Effector memory CD4-positive, alpha-beta T cell (primary cell): ENCODE results near the gene UHRF2.
"Not testable (repeated sequence)": the region's sequence is repeated elsewhere in the genome, so short reads cannot be mapped to it uniquely, and the experiment has no call there.

Source experiments
- DNase-seq, 3 donors: peaks; one replicate each; pipeline ENCODE4 v3.0.0-alpha.2; 2020
- H3K27ac ChIP-seq: 2 replicates; pipeline ENCODE4 v1.7.0; 2013; ENCODE audit warnings: mild to moderate bottlenecking, low read length, moderate library complexity; ENCODE audit not compliant: insufficient read depth, poor library complexity, severe bottlenecking
- H3K27me3 ChIP-seq: replicated peaks from 2 replicates; pipeline ENCODE4 v1.7.0; 2013; ENCODE audit warnings: mild to moderate bottlenecking, low read length; ENCODE audit not compliant: insufficient read depth, control insufficient read depth, poor library complexity, severe bottlenecking
- H3K36me3 ChIP-seq: 2 replicates; pipeline ENCODE4 v1.7.0; 2013; ENCODE audit warnings: mild to moderate bottlenecking, low read length, moderate library complexity; ENCODE audit not compliant: control insufficient read depth, insufficient read depth
- H3K4me1 ChIP-seq: 2 replicates; pipeline ENCODE4 v1.7.0; 2013; ENCODE audit warnings: low read length, mild to moderate bottlenecking; ENCODE audit not compliant: control insufficient read depth, insufficient read depth, poor library complexity, severe bottlenecking
- H3K4me3 ChIP-seq: 2 replicates; pipeline ENCODE4 v1.7.0; 2013; ENCODE audit warnings: low read length, low read depth, mild to moderate bottlenecking; ENCODE audit not compliant: insufficient read depth, poor library complexity, severe bottlenecking
- H3K9me3 ChIP-seq: 2 replicates; pipeline ENCODE4 v1.7.0; 2013; ENCODE audit warnings: mild to moderate bottlenecking, low read length, moderate library complexity; ENCODE audit not compliant: control insufficient read depth
- total RNA-seq, 3 donors: gene quantifications; one replicate each; lab custom pipeline; 2026; lab: John Stamatoyannopoulos, UW

The UHRF2 gene, protein sequence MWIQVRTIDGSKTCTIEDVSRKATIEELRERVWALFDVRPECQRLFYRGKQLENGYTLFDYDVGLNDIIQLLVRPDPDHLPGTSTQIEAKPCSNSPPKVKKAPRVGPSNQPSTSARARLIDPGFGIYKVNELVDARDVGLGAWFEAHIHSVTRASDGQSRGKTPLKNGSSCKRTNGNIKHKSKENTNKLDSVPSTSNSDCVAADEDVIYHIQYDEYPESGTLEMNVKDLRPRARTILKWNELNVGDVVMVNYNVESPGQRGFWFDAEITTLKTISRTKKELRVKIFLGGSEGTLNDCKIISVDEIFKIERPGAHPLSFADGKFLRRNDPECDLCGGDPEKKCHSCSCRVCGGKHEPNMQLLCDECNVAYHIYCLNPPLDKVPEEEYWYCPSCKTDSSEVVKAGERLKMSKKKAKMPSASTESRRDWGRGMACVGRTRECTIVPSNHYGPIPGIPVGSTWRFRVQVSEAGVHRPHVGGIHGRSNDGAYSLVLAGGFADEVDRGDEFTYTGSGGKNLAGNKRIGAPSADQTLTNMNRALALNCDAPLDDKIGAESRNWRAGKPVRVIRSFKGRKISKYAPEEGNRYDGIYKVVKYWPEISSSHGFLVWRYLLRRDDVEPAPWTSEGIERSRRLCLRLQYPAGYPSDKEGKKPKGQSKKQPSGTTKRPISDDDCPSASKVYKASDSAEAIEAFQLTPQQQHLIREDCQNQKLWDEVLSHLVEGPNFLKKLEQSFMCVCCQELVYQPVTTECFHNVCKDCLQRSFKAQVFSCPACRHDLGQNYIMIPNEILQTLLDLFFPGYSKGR
- total RNA-seq: 191 to 221 (median 201) reads per million in 3 donors

DNA sequence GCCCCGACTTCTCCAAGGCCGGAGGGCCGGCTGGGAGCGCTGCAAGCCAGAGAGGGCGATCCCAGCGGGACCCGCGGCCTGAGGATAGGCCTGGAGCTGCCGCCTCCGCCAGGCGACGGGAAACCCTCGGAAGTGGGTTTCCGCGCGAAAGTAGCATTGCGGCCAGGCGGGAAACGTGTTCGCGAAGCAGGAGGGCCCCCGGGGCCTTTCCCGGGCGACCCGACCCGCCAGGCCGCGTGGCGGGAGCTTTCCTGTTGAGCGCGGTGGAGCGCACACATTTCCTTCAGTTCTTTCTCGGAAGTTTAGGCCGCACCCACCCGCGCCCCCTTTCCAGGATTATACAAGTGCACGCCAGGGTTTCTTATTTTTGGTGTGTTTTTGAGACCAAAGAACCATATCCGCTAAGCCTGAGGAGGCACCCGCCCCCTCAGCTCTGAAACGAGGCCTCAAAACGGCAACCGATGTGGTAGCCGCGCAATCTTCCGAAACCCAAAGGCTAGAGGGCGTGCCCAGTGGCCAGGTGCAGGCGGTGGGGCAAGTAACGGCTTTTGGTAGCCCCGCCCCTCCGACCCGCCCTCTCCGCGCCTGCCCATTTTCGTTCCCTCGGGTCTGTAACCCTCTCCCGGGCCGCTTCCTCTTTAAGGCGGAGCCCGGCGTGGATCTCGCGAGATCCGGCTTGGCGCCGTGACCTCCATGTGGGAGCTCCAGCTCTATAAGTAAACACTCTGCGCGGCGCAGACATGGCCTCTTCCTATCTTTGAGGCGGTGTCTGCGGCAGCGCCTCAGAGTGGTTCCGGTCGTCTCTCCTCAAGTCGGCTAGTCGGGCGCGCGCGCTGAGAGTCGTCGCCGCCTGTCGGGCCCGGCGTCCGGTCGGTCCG lies at the start of gene UHRF2:
UHRF2 (plus strand) TSS at position 713 of the 878 bp plus-strand sequence. CDS start 292 bp downstream, outside the sequence.
- peak; percentile 99 to 100 (median 99) for DNase-seq
- Histone ChIP-seq H3K4me3 (peak within 1 kb of the TSS; percentile 84), H3K4me1 (peaks cover 14% of the 10 kb centered on the region), H3K36me3 (peaks cover 2% of the 10 kb centered on the region), H3K27me3 (no peaks in the 10 kb centered on the region), H3K9me3 (no peaks in the 10 kb centered on the region), H3K27ac (peak within 1 kb of the TSS; percentile 76)

DNA sequence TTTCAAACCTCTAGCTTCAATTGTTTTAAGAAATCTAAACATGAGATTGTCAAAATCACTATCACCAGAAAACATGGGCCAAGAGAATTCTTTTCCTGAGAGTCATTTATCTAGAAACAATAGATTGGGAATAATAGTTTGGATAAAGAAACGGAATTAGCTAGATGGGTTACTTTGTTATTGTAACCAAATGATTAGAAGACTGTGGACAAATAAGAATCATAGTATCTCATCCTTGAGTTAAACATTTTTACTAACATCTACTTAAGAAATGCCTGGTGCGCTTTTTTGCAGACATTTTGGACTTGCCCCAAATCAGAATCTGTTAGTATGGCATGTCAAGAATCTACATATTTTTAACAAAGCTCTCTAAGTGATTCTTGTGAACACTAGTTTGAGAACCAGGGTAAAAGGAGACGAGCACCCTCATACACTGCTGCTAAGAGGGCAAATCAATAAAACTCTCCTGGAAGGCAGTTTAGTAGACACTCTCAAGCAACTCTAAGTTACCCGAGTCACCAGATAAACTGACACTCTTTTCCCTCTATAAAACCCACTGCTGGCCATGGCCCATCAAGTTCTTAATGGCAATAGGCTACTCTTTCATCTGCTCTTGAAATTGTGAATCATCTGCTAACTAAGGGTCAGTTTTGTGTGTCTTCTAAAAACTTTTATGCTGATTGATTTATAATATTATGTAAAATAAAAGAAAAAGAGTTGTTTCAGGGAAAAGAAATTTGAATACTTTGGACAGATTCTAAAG lies 45.7 kb upstream of the UHRF2 start:
- Histone ChIP-seq H3K9me3 (peaks cover 3% of the 10 kb centered on the region), H3K27ac (no peak overlapping the region), H3K36me3 (no peaks in the 10 kb centered on the region), H3K4me1 (no peaks in the 10 kb centered on the region), H3K4me3 (no peak overlapping the region), H3K27me3 (no peaks in the 10 kb centered on the region)
- DNase-seq: no peak

DNA sequence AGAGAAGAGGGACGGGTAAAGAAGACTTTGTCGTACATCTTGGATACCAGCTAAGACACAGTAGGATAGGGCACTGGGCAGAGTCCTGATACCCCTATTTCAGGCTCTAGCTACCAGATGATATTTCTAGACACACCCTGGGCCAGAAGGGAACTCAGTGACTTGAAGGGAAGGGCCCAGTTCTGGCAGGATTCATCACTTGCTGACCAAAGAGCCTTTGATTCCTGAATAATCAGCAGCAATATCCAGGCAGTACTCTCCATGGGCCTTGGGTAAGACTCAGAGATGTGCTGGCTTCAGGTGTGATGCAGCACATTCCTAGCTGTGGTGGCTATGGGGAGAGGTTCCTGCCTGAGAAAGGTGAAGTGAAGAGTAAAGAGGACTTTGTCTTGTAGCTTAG lies 44.2 kb upstream of the UHRF2 start:
- Histone ChIP-seq H3K36me3 (no peaks in the 10 kb centered on the region), H3K4me3 (no peak overlapping the region), H3K9me3 (peaks cover 3% of the 10 kb centered on the region), H3K4me1 (no peaks in the 10 kb centered on the region), H3K27me3 (no peaks in the 10 kb centered on the region), H3K27ac (no peak overlapping the region)
- no peak for DNase-seq

DNA sequence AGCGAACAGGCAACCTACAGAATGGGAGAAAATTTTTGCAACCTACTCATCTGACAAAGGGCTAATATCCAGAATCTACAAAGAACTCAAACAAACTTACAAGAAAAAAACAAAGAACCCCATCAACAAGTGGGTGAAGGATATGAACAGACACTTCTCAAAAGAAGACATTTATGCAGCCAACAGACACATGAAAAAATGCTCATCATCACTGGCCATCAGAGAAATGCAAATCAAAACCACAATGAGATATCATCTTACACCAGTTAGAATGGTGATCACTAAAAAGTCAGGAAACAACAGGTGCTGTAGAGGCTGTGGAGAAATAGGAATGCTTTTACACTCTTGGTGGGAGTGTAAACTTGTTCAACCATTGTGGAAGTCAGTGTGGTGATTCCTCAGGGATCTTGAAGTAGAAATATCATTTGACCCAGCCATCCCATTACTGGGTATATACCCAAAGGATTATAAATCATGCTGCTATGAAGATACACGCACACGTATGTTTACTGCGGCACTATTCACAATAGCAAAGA lies 31.5 kb upstream of the UHRF2 start:
- H3K27me3 ChIP-seq, DNase-seq, H3K27ac ChIP-seq, H3K36me3 ChIP-seq, H3K4me3 ChIP-seq, H3K9me3 ChIP-seq, H3K4me1 ChIP-seq: not testable (repeated sequence)

DNA sequence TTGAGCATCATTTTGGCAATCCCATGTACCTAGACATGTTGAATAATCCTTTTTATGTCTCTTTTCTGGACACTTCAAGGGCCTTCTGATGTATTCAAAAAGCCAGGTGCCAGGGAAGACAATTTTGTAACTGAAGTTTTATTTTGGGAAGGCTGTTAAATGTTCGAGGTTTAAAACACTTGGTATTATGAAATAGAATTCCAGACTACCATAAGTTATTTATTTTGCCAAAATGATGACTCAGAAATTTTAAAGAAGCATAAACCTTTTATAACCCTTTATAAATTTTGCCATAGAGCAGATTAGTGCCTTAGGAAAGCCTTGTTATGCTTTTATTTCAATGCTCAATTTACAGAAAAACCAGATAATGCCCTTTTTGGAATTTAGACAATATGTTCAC lies 30.3 kb upstream of the UHRF2 start:
- no peaks in the 10 kb centered on the region for H3K36me3 ChIP-seq
- H3K4me1 ChIP-seq: no peaks in the 10 kb centered on the region
- no peak for DNase-seq
- no peaks in the 10 kb centered on the region for H3K27me3 ChIP-seq
- H3K9me3 ChIP-seq: no peaks in the 10 kb centered on the region
- no peak overlapping the region for H3K4me3 ChIP-seq
- no peak overlapping the region for H3K27ac ChIP-seq

DNA sequence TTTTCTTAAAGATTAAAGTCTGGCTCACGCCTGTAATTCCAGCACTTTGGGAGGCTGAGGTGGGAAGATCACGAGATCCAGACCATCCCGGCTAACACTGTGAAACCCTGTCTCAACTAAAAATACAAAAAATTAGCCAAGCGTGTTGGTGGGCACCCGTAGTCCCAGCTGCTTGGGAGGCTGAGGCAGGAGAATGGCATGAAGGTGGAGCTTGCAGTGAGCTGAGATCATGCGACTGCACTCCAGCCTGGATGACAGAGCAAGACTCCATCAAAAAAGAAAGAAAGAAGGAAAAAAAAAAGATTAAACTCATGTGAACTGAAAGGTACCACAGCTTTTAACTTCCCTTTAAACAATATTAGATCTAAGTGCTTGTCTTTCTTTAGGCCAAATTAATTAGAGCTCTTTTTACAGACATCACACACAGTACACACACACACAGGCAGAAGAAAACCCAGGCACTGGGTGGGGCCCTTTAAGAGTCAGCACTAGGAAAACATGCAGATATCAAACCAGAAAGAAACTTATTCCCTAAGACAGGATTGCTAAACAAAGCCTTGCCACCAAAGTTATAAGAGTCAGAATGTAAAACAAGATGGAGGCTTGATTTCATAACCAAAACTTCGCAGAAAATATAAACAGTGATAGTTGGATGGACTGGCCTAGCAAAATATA lies 29.3 kb upstream of the UHRF2 start:
- H3K27ac ChIP-seq: no peak overlapping the region
- no peaks in the 10 kb centered on the region for H3K36me3 ChIP-seq
- no peaks in the 10 kb centered on the region for H3K9me3 ChIP-seq
- no peak for DNase-seq
- H3K27me3 ChIP-seq: no peaks in the 10 kb centered on the region
- H3K4me1 ChIP-seq: no peaks in the 10 kb centered on the region
- H3K4me3 ChIP-seq: no peak overlapping the region

DNA sequence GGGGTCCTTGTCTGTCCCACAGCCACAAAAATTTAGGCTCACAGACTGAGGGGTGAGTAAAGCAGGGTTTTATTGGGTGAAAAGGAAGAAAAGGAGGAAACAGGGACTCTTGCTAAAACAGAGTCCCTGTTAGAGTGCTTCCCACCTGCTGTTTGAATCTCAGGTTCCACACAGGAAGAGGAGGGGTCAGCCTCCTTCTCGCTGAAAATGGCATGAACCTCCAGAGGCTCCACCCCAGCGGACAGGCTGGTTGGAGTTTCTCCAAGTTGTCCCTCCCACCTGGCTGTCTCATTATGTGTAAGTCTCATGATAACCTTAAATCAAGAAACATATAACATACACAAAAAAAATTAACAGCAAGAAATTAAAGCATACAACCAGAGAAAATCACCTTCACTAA lies 28.3 kb upstream of the UHRF2 start:
- no peaks in the 10 kb centered on the region for H3K27me3 ChIP-seq
- DNase-seq: no peak
- no peak overlapping the region for H3K4me3 ChIP-seq
- H3K4me1 ChIP-seq: no peaks in the 10 kb centered on the region
- H3K36me3 ChIP-seq: no peaks in the 10 kb centered on the region
- H3K27ac ChIP-seq: no peak overlapping the region
- no peaks in the 10 kb centered on the region for H3K9me3 ChIP-seq

DNA sequence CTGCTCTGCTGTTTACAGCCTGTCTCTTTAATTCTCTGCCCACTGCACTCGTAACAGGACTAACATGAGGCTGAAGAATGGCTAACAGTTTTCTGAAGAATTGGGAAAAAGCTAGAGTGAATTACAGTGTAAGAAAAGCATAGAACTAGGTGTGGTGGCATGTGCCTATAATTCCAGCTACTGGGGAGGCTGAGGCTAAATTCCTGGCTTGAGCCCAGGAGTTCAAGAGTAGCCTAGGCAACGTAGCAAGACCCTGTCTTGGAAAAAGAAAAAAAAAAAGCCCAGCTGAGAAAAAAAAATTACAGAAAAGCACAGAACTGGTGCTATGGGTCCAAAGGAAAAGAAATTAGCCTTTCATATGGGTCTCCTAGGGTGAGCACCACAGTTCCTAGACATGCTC lies 13.9 kb upstream of the UHRF2 start:
- no peaks in the 10 kb centered on the region for H3K4me1 ChIP-seq
- no peaks in the 10 kb centered on the region for H3K27me3 ChIP-seq
- no peak for DNase-seq
- H3K36me3 ChIP-seq: no peaks in the 10 kb centered on the region
- H3K9me3 ChIP-seq: no peaks in the 10 kb centered on the region
- no peak overlapping the region for H3K27ac ChIP-seq
- no peak overlapping the region for H3K4me3 ChIP-seq

DNA sequence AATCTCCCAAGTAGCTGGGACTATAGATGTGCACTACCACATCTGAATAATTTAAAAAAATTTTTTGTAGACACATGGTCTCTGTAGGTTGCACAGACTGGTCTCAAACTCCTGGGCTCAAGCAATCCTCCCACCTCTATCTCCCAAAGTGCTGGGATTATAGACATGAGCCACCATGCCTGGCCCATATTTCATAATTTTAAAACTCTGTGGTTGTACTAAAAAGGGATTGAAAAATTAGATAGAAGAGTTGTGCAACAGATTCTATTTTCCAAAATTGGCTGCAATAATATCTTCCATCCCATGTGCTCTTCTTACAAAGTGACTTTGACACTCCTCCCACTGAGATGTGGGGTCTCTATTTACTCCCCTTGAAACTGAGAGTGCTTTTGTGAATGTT lies 7.6 kb upstream of the UHRF2 start:
- Histone ChIP-seq H3K36me3 (no peaks in the 10 kb centered on the region), H3K4me3 (no peak overlapping the region), H3K27me3 (no peaks in the 10 kb centered on the region), H3K4me1 (no peaks in the 10 kb centered on the region), H3K9me3 (no peaks in the 10 kb centered on the region), H3K27ac (no peak overlapping the region)
- DNase-seq: no peak
